AG04450 (cell line): ENCODE results near the gene KCNF1. TPM values are rescaled to one million over a fixed set of nuclear protein-coding genes. Genes with fewer than 3 reads are reported as not detected.

Experiments
- CTCF ChIA-PET: fragments of 300-600, 350-600 bp; formaldehyde crosslinking; extraction: SDS; loops from one replicate; lab custom pipeline; 2022; ENCODE audit warnings: antibody characterized with exemption, inconsistent platforms; lab: Charles Lee
- POLR2A ChIA-PET: fragments of 350-600 bp; formaldehyde crosslinking; extraction: SDS; loops from one replicate; lab custom pipeline; 2021; ENCODE audit warnings: antibody characterized with exemption, inconsistent platforms; lab: Yijun Ruan, JAX
- DNase-seq: peaks from one replicate; pipeline ENCODE4 v3.0.0-alpha.2; 2011; ENCODE audit warnings: low read depth, low spot score
- H3K27ac ChIP-seq: one replicate; pipeline ENCODE4 v1.5.1; 2012; ENCODE audit warnings: low read depth, low read length, control low read depth
- H3K27me3 ChIP-seq: one replicate; pipeline ENCODE4 v1.6.0; 2012; ENCODE audit warnings: low read length; ENCODE audit not compliant: control insufficient read depth, insufficient read depth
- H3K4me3 ChIP-seq: 2 replicates; pipeline ENCODE4 v1.5.1; 2011; ENCODE audit warnings: mild to moderate bottlenecking, low read depth, low read length, control low read depth
- H3K9me3 ChIP-seq: 2 replicates; pipeline ENCODE4 v1.5.1; 2012; ENCODE audit warnings: low read length; ENCODE audit not compliant: control insufficient read depth, insufficient read depth
- CTCF ChIP-seq: IDR thresholded peaks from 2 replicates; pipeline ENCODE4 v1.5.1; 2011; ENCODE audit warnings: low read depth, low read length, control low read depth, inconsistent platforms
- polyA plus RNA-seq: library from polyadenylated mRNA; depleted of rRNA; stranded (reverse); fragments of >200 nt; gene quantifications from 2 replicates; pipeline ENCODE4 v1.2.3, GENCODE V29; 2011; rRNA removed
- small RNA-seq: library from RNA; depleted of rRNA; stranded (forward); fragments of <200 nt; gene quantifications from one replicate; pipeline ENCODE3, GENCODE V24; 2012; ENCODE audit warnings: low read depth; ENCODE audit not compliant: insufficient read length

Gene KCNF1
- polyA plus RNA-seq, 1 experiment: 1.0 TPM

GRCh38 chr2:10963155-10963554 is 51.4 kb downstream of the KCNF1 start:
- DNase-seq: no peak
- POLR2A ChIA-PET: interaction anchor here (0.7 kb wide), 1 partner anchor 108 kb away, joined by 3 read pairs; no protein-coding TSS in a partner anchor
- Histone ChIP-seq H3K4me3 (no peak overlapping the region), H3K9me3 (peaks cover 8% of the 10 kb centered on the region; the same call in 1 of the 2 replicates), H3K27me3 (no peaks in the 10 kb centered on the region), H3K27ac (no peak overlapping the region)
- CTCF ChIA-PET: interaction anchor here (0.8 to 1.7 kb wide), 2 partner anchors 20 to 131 kb away, joined by 3 to 4 read pairs; no protein-coding TSS in a partner anchor
- TF ChIP-seq CTCF: no peak

Small RNA genes lying within 50 kb of the gene (small RNA-seq; reads per million reads assigned to genes)
- not detected for gene AC079587.1

Other genes starting within 250 kb of the KCNF1 start
- 25.7 and 28.8 TPM in 2 replicates for gene NOL10, start 222.0 kb upstream of the KCNF1 start, polyA plus RNA-seq
- 0.12 and 0.14 TPM in 2 replicates for gene ATP6V1C2, start 190.3 kb upstream of the KCNF1 start, polyA plus RNA-seq
- gene PDIA6, start 99.1 kb upstream of the KCNF1 start, polyA plus RNA-seq: 345 and 487 TPM in 2 replicates
- 40.1 and 42.6 TPM in 2 replicates for gene SLC66A3, start 243.5 kb downstream of the KCNF1 start, polyA plus RNA-seq